DMS153 treated with DMSO at 0.1 percent for 48 hours (cell line): ENCODE data around the gene TMEM198.
A peak's percentile ranks its signal among the peaks of the same experiment; 100 is the strongest.

Experiments used
- DNase-seq: peaks from one replicate; lab custom pipeline; 2025; ENCODE audit not compliant: unreplicated experiment; lab: John Stamatoyannopoulos, UW

TMEM198 gene

GRCh38 chr2:219543596-219544358 lies at the start of gene TMEM198, which contains the start of gene CHPF:
TSS of gene TMEM198 (plus strand) at chr2:219544028. CDS start at chr2:219544728, 700 bp downstream.
TSS of gene CHPF (minus strand) at chr2:219543809. CDS start at chr2:219543538, 271 bp downstream.
- peak; percentile 92 for DNase-seq

- DNase-seq = no peak
Observed at GRCh38 chr2:219494952-219495530, 48.8 kb upstream of the TMEM198 start.

- DNase-seq = peak; percentile 18
Observed at GRCh38 chr2:219495531-219496122, 48.2 kb upstream of the TMEM198 start.

GRCh38 chr2:219496247-219496824 lies 47.5 kb upstream of the TMEM198 start:
- no peak for DNase-seq

GRCh38 chr2:219496825-219497494 lies 46.9 kb upstream of the TMEM198 start:
- no peak for DNase-seq

GRCh38 chr2:219497495-219498279 lies 46.1 kb upstream of the TMEM198 start:
- DNase-seq = no peak

GRCh38 chr2:219498280-219499057 lies 45.4 kb upstream of the TMEM198 start, which contains the start of gene GMPPA:
TSS of gene GMPPA (plus strand) at chr2:219498891. CDS start at chr2:219499976, 1,085 bp downstream.
- peak; percentile 96 for DNase-seq

GRCh38 chr2:219499058-219499307 lies 44.8 kb upstream of the TMEM198 start:
- DNase-seq = no peak

GRCh38 chr2:219499555-219499954 lies 44.3 kb upstream of the TMEM198 start:
- no peak for DNase-seq

- DNase-seq = no peak
Observed at GRCh38 chr2:219500135-219500534, 43.7 kb upstream of the TMEM198 start.

- DNase-seq = no peak
Observed at GRCh38 chr2:219501849-219502248, 42.0 kb upstream of the TMEM198 start.

- no peak for DNase-seq
Observed at GRCh38 chr2:219502618-219503017, 41.2 kb upstream of the TMEM198 start.

- no peak for DNase-seq
Observed at GRCh38 chr2:219505585-219505984, 38.2 kb upstream of the TMEM198 start.

- no peak for DNase-seq
Observed at GRCh38 chr2:219506153-219506801, 37.6 kb upstream of the TMEM198 start.

GRCh38 chr2:219506802-219507526 lies 36.9 kb upstream of the TMEM198 start:
- no peak for DNase-seq

GRCh38 chr2:219507581-219508443 lies 36.0 kb upstream of the TMEM198 start:
- DNase-seq = no peak

- DNase-seq = no peak
Observed at GRCh38 chr2:219508444-219508734, 35.4 kb upstream of the TMEM198 start.
